DOHH2 (cell line): ENCODE data around the gene OTOA.

Experiments
- CTCF ChIP-seq: fragments of 200-600 bp; sonication (generic); IDR thresholded peaks from one replicate; pipeline ENCODE4 v1.5.1; 2014; ENCODE audit warnings: antibody characterized with exemption, mild to moderate bottlenecking, low read depth, low read length; ENCODE audit not compliant: poor library complexity, severe bottlenecking
- EZH2phosphoT487 ChIP-seq: fragments of 200-600 bp; sonication (generic); IDR thresholded peaks from 2 replicates; pipeline ENCODE4 v1.6.1; 2017; ENCODE audit warnings: borderline replicate concordance, mild to moderate bottlenecking, antibody characterized with exemption, low read length, moderate library complexity, mixed read lengths

GRCh38 chr16:21710938-21711337, 47.2 kb downstream of the OTOA start:
- no peak for TF ChIP-seq CTCF
- no peak for TF ChIP-seq EZH2phosphoT487
